MM.1S (cell line): ENCODE results near the gene EN1.

Source experiments
- CTCF ChIP-seq: fragments of 300-600 bp; sonication (generic); IDR thresholded peaks from 2 replicates; pipeline ENCODE4 v1.5.1; 2016; ENCODE audit warnings: antibody characterized with exemption, low read length, mixed read lengths
- EZH2 ChIP-seq: fragments of 300-600 bp; sonication (generic); optimal IDR thresholded peaks from 2 replicates; pipeline ENCODE3; 2017; ENCODE audit warnings: low read depth, mild to moderate bottlenecking, antibody characterized with exemption, low read length, mixed read lengths
- EZH2phosphoT487 ChIP-seq: fragments of 300-600 bp; sonication (generic); IDR thresholded peaks from 2 replicates; pipeline ENCODE4 v1.6.1; 2018; ENCODE audit warnings: antibody characterized with exemption, low read length

GRCh38 chr2:118845522-118846441 lies 1.7 kb downstream of the EN1 start:
- TF ChIP-seq EZH2, result no peak
- no peak for TF ChIP-seq CTCF
- TF ChIP-seq EZH2phosphoT487, result no peak
